ENCODE measurements around the gene RPEL1. TPM values are rescaled to one million over a fixed set of nuclear protein-coding genes. Genes with fewer than 3 reads are reported as not detected.
"Not testable (repeated sequence)": the region's sequence is repeated elsewhere in the genome, so short reads cannot be mapped to it uniquely, and the experiment has no call there.

Gene RPEL1
- total RNA-seq (2014; rRNA removed; shearing (Covaris generic)) (not detected in 2 replicates), total RNA-seq (2022) (not detected in 2 replicates), Bru-seq, nascent RNA (percentile 18 among the genes with signal in this experiment), BruChase-seq, experiment 1, labeled RNA remaining after a 6-hour chase (percentile 18 among the genes with signal in this experiment), BruChase-seq, experiment 2, labeled RNA remaining after a 2-hour chase (percentile 18 among the genes with signal in this experiment)
- long read RNA-seq = 0 reads

GRCh38 chr10:103245587-103245986 is at the start of gene RPEL1:
RPEL1 (plus strand) TSS chr10:103245887; CDS start chr10:103245997, 110 bp downstream.
- intact Hi-C loops (cut with micrococcal nuclease; ENCODE audit: unreplicated experiment); H3K9me3 ChIP-seq (ENCODE audit: low read length); H3K4me3 ChIP-seq (ENCODE audit: low read depth, low read length, poor library complexity, severe bottlenecking); H2AFZ ChIP-seq (ENCODE audit: low read length); H3K9me2 ChIP-seq (ENCODE audit: insufficient read depth, low read length); H4K20me1 ChIP-seq (ENCODE audit: insufficient read depth, low read length); H3K4me1 ChIP-seq (ENCODE audit: insufficient read depth, low read length, poor library complexity, severe bottlenecking); H3K27ac ChIP-seq (ENCODE audit: low read depth, low read length, poor library complexity, severe bottlenecking); H3K79me2 ChIP-seq (ENCODE audit: insufficient read depth, low read depth, low read length); CTCF ChIA-PET (ENCODE audit: unreplicated experiment); BruUV-seq (replicated peaks); DNase-seq (ENCODE audit: low spot score); POLR2A ChIA-PET; H3K36me3 ChIP-seq (ENCODE audit: insufficient read depth, low read length); H3K4me2 ChIP-seq (ENCODE audit: low read length): not testable (repeated sequence)

GRCh38 chr10:103196516-103196915 is 49.2 kb upstream of the RPEL1 start:
- POLR2A ChIA-PET = interaction anchor here (0.6 to 0.7 kb wide), 2 partner anchors 53 to 342 kb away, joined by 3 to 9 read pairs; no protein-coding TSS in a partner anchor
- no TSS peak for BruUV-seq (replicated peaks)
- no peak overlapping the region for H2AFZ ChIP-seq (ENCODE audit: low read length)

GRCh38 chr10:103197174-103197573 is 48.5 kb upstream of the RPEL1 start:
- no peak for DNase-seq (ENCODE audit: low spot score)
- Histone ChIP-seq H3K79me2 (ENCODE audit: insufficient read depth, low read depth, low read length) (peaks cover 6% of the 10 kb centered on the region), H2AFZ (ENCODE audit: low read length) (no peak overlapping the region), H3K4me1 (ENCODE audit: insufficient read depth, low read length, poor library complexity, severe bottlenecking) (peaks cover 8% of the 10 kb centered on the region), H3K4me2 (ENCODE audit: low read length) (no peak overlapping the region), H3K9me3 (ENCODE audit: low read length) (no peaks in the 10 kb centered on the region), H3K9me2 (ENCODE audit: insufficient read depth, low read length) (no peaks in the 10 kb centered on the region), H4K20me1 (ENCODE audit: insufficient read depth, low read length) (peaks cover under 1% of the 10 kb centered on the region; the same call in 1 of the 2 replicates), H3K36me3 (ENCODE audit: insufficient read depth, low read length) (no peaks in the 10 kb centered on the region), H3K4me3 (ENCODE audit: low read depth, low read length, poor library complexity, severe bottlenecking) (no peak overlapping the region), H3K27ac (ENCODE audit: low read depth, low read length, poor library complexity, severe bottlenecking) (no peak overlapping the region)
- ChIA-PET POLR2A (interaction anchor here (0.5 to 0.7 kb wide), 2 partner anchors 16 to 74 kb away, joined by 4 read pairs; no protein-coding TSS in a partner anchor), CTCF (ENCODE audit: unreplicated experiment) (no interaction called here)
- intact Hi-C loops (cut with micrococcal nuclease; ENCODE audit: unreplicated experiment) = no loop called here
- no TSS peak for BruUV-seq (replicated peaks)
- no peak for TF ChIP-seq EZH2phosphoT487 (IDR thresholded peaks at IDR 0.05; ENCODE audit: borderline replicate concordance, low read depth, low read length)
- TF ChIP-seq CTCF (conservative IDR thresholded peaks at IDR 0.05; ENCODE audit: low read length) = no peak

More at GRCh38 chr10:103196516-103196915, 49.2 kb upstream of the RPEL1 start:
- peaks cover 7% of the 10 kb centered on the region; the same call in 1 of the 2 replicates for H4K20me1 ChIP-seq (ENCODE audit: insufficient read depth, low read length)
- no peak for DNase-seq (ENCODE audit: low spot score)
- H3K4me1 ChIP-seq (ENCODE audit: insufficient read depth, low read length, poor library complexity, severe bottlenecking) = peaks cover 9% of the 10 kb centered on the region
- H3K4me2 ChIP-seq (ENCODE audit: low read length) = no peak overlapping the region
- TF ChIP-seq CTCF (conservative IDR thresholded peaks at IDR 0.05; ENCODE audit: low read length) (no peak), EZH2phosphoT487 (IDR thresholded peaks at IDR 0.05; ENCODE audit: borderline replicate concordance, low read depth, low read length) (no peak)
- H3K36me3 ChIP-seq (ENCODE audit: insufficient read depth, low read length) = no peaks in the 10 kb centered on the region
- peaks cover 12% of the 10 kb centered on the region for H3K79me2 ChIP-seq (ENCODE audit: insufficient read depth, low read depth, low read length)
- no peaks in the 10 kb centered on the region for H3K9me3 ChIP-seq (ENCODE audit: low read length)
- CTCF ChIA-PET (ENCODE audit: unreplicated experiment) = no interaction called here
- H3K9me2 ChIP-seq (ENCODE audit: insufficient read depth, low read length) = no peaks in the 10 kb centered on the region
- no peak overlapping the region for H3K4me3 ChIP-seq (ENCODE audit: low read depth, low read length, poor library complexity, severe bottlenecking)
- intact Hi-C loops (cut with micrococcal nuclease; ENCODE audit: unreplicated experiment) = no loop called here
- no peak overlapping the region for H3K27ac ChIP-seq (ENCODE audit: low read depth, low read length, poor library complexity, severe bottlenecking)

All from OCI-LY7 (cell line).